K562 (cell line): ENCODE measurements around the gene CELA1. TPM values are rescaled to one million over a fixed set of nuclear protein-coding genes. Genes with fewer than 3 reads are reported as not detected.

Experiments used
- ATAC-seq: fragments of 200-7000 bp; cut with Tn5 transposase; 3 replicates; pipeline ENCODE4 v1.9.1; 2020; ENCODE audit warnings: moderate library complexity
- BruUV-seq: library from RNA; stranded (reverse); fragments of 400-500 nt; replicated peaks from 2 replicates; lab custom pipeline; 2021; lab: Mats Ljungman, UMichigan
- CTCF ChIA-PET: fragments of 300-600 bp; formaldehyde crosslinking; extraction: SDS; loops from one replicate; lab custom pipeline; 2021; ENCODE audit warnings: low intra/inter-chr PET ratio; lab: Yijun Ruan, JAX
- POLR2A ChIA-PET: fragments of 300-600, 350-650 bp; sonication (Branson Sonifier 250); formaldehyde crosslinking; extraction: SDS; loops from one replicate; lab custom pipeline; 2021; ENCODE audit warnings: antibody characterized with exemption, inconsistent platforms; lab: Yijun Ruan, JAX
- DNase-seq, 4 experiments: peaks; one replicate each; pipeline versions ENCODE4 v3.0.0 to v3.0.0-alpha.2; 2011 to 2018; ENCODE audit warnings: low spot score in 3 of 4, mixed read lengths in 3 of 4; ENCODE audit errors: extremely low read depth in 1 of 4
- FAIRE-seq: peaks from 2 replicates; lab custom pipeline; 2011; peaks lifted over from hg19 to GRCh38; lab: Jason Lieb, UNC
- H2AFZ ChIP-seq: 2 replicates; pipeline ENCODE4 v1.6.0; 2011; ENCODE audit warnings: low read depth, low read length, control low read depth, inconsistent platforms
- H3K27ac ChIP-seq: fragments of 200-600 bp; 3 replicates; pipeline ENCODE4 v1.8.0; 2011; ENCODE audit warnings: low read depth, mild to moderate bottlenecking, control low read depth, inconsistent platforms, low read length, moderate library complexity, mixed read lengths; ENCODE audit errors: extremely low read depth
- H3K27me3 ChIP-seq, 2 experiments: fragments of 300-600 bp in 1 of 2; 2 replicates in 1 of 2; 3 replicates in 1 of 2; pipeline versions ENCODE4 v1.6.0 to v1.8.0; 2011; ENCODE audit warnings: inconsistent platforms in 2 of 2, low read length in 2 of 2, mild to moderate bottlenecking in 1 of 2, mixed read lengths in 1 of 2, moderate library complexity in 1 of 2; ENCODE audit not compliant: control insufficient read depth in 2 of 2, insufficient read depth in 2 of 2
- H3K36me3 ChIP-seq: fragments of 300-600 bp; 3 replicates; pipeline ENCODE4 v1.8.0; 2011; ENCODE audit warnings: mild to moderate bottlenecking, low read length, inconsistent platforms; ENCODE audit not compliant: control insufficient read depth, insufficient read depth
- H3K4me1 ChIP-seq, 2 experiments: fragments of 200-600 bp in 1 of 2; replicated peaks in 1 of 2; 2 replicates in 1 of 2; 3 replicates in 1 of 2; pipeline versions ENCODE4 v1.5.1 to v1.8.0; 2011; ENCODE audit warnings: inconsistent platforms in 2 of 2, low read length in 2 of 2, mild to moderate bottlenecking in 1 of 2, mixed read lengths in 1 of 2, moderate library complexity in 1 of 2; ENCODE audit not compliant: control insufficient read depth in 2 of 2, insufficient read depth in 2 of 2
- H3K4me2 ChIP-seq: 2 replicates; pipeline ENCODE4 v1.6.1; 2011; ENCODE audit warnings: low read length, control low read depth, inconsistent platforms, mixed read lengths; ENCODE audit not compliant: insufficient read depth
- H3K4me3 ChIP-seq: fragments of 200-600 bp; sonication (generic), shearing (Covaris generic); 2 replicates; pipeline ENCODE4 v1.5.1; 2016; ENCODE audit warnings: control low read depth, inconsistent platforms
- H3K79me2 ChIP-seq: fragments of 200-600 bp; 3 replicates; pipeline ENCODE4 v1.8.0; 2011; ENCODE audit warnings: low read length, inconsistent platforms; ENCODE audit not compliant: control insufficient read depth, insufficient read depth
- H3K9ac ChIP-seq, 2 experiments: 2 replicates each; pipeline versions ENCODE4 v1.6.0 to v1.6.1; 2011; ENCODE audit warnings: low read depth in 2 of 2, low read length in 2 of 2, control low read depth in 1 of 2, inconsistent platforms in 1 of 2, mild to moderate bottlenecking in 1 of 2, mixed read lengths in 1 of 2; ENCODE audit not compliant: insufficient read depth in 1 of 2
- H3K9me1 ChIP-seq: one replicate; pipeline ENCODE4 v1.6.0; 2011; ENCODE audit warnings: inconsistent platforms, mild to moderate bottlenecking, low read length, moderate library complexity; ENCODE audit not compliant: control insufficient read depth, insufficient read depth
- H3K9me3 ChIP-seq: replicated peaks from 2 replicates; pipeline ENCODE4 v1.5.1; 2011; ENCODE audit warnings: low read depth, low read length, inconsistent platforms; ENCODE audit not compliant: control insufficient read depth, insufficient read depth
- H4K20me1 ChIP-seq: replicated peaks from 2 replicates; pipeline ENCODE4 v1.6.1; 2011; ENCODE audit warnings: low read length, inconsistent platforms, mixed read lengths; ENCODE audit not compliant: control insufficient read depth, insufficient read depth
- CGGBP1 ChIP-seq: fragments of 250-450 bp; sonication (Bioruptor Pico); IDR thresholded peaks from 2 replicates; pipeline ENCODE4 v1.9.0; 2021; ENCODE audit warnings: mild to moderate bottlenecking
- CHCHD3 ChIP-seq: fragments of 250-450 bp; sonication (Bioruptor Pico); IDR thresholded peaks from 2 replicates; pipeline ENCODE4 v2.1.2; 2022; ENCODE audit warnings: mild to moderate bottlenecking
- HDAC8 ChIP-seq: fragments of 450-650 bp; IDR thresholded peaks from 2 replicates; pipeline ENCODE4 v1.6.1; 2016; ENCODE audit warnings: mild to moderate bottlenecking, missing genetic modification characterization, moderate library complexity, missing compliant biosample characterization
- RB1 ChIP-seq: fragments of 450-650 bp; IDR thresholded peaks from 2 replicates; pipeline ENCODE4 v1.6.1; 2017; ENCODE audit warnings: low read depth, mild to moderate bottlenecking
- TARDBP ChIP-seq: fragments of 450-650 bp; IDR thresholded peaks from 2 replicates; pipeline ENCODE4 v1.6.1; 2016
- ZNF699 ChIP-seq: fragments of 250-450 bp; sonication (Bioruptor Pico); IDR thresholded peaks from 2 replicates; pipeline ENCODE4 v1.8.0; 2021; ENCODE audit warnings: mild to moderate bottlenecking, moderate library complexity; ENCODE audit not compliant: insufficient replicate concordance
- WGBS: fragments of 100-300 bp; shearing (Covaris generic); methylation state at CpG from one replicate; pipeline ENCODE4 v1.1.6; 2016; ENCODE audit warnings: low coverage, mixed read lengths; ENCODE audit not compliant: insufficient coverage; ENCODE audit errors: missing lambda C conversion rate; 5-methylcytosine and 5-hydroxymethylcytosine counted together
- in situ Hi-C: fragments of 300-500 bp; cut with MboI; formaldehyde crosslinking; loops from 4 replicates; pipeline ENCODE4 v1.15.0; 2018; ENCODE audit warnings: inconsistent platforms, mixed read lengths
- intact Hi-C: fragments of 100-400 bp; cut with micrococcal nuclease; formaldehyde crosslinking; loops from 2 replicates; pipeline ENCODE4 v1.14.2; 2022
- polyA plus RNA-seq, 8 experiments: library from polyadenylated mRNA; depleted of rRNA in 4 of 8; stranded (reverse) in 5 of 8; unstranded in 3 of 8; fragments of >200 nt; fragmentation: Nextera tagmentation in 2 of 8; fragmentation: Illumina TruSeq in 1 of 8; extraction: Ambion mirVana in 2 of 8; extraction: Trizol in 1 of 8; gene quantifications; 2 replicates each; pipeline versions ENCODE4 v1.2.1 to v1.2.3, GENCODE V29; 2011 to 2014; ENCODE audit warnings: inconsistent platforms in 1 of 8, missing spikeins in 1 of 8
- total RNA-seq, 7 experiments: library from RNA; depleted of rRNA in 6 of 7; stranded (reverse); fragments of >200 nt in 6 of 7; fragmentation: Illumina TruSeq in 2 of 7; extraction: Trizol in 2 of 7; gene quantifications; 2 replicates each; pipeline versions ENCODE4 v1.2.1 to v1.2.3, GENCODE V29; 2011 to 2021; ENCODE audit warnings: low replicate concordance in 1 of 7

Gene CELA1
- total and polyA plus RNA-seq, 9 of the 15 experiments (the other 6 are each of a cell fraction or from before 2014, with no cell fraction given) = 0.06 to 0.27 (median 0.22) TPM; not detected in 6

- Histone ChIP-seq H3K27ac (no peak overlapping the region), H4K20me1 (no peaks in the 10 kb centered on the region; the same call in 1 of the 2 replicates), H2AFZ (no peak overlapping the region), H3K79me2 (no peaks in the 10 kb centered on the region), H3K4me3 (no peak overlapping the region), H3K4me1 (peaks cover 2 to 3% of the 10 kb centered on the region in 2 experiments; a peak in 2 of 5 replicates), H3K9me1 (no peaks in the 10 kb centered on the region), H3K9ac (no peak overlapping the region), H3K36me3 (no peaks in the 10 kb centered on the region), H3K27me3 (no peaks in the 10 kb centered on the region)
- POLR2A ChIA-PET = no interaction called here
- no peak for FAIRE-seq
- no TSS peak for BruUV-seq
- DNase-seq = no peak
- intact Hi-C loops = no loop called here
- 67% methylated on average over 1 of the region's 2 CpGs for WGBS
- no peak for TF ChIP-seq TARDBP
- no peak for TF ChIP-seq CGGBP1
- no peak for TF ChIP-seq ZNF699 (CRISPR knock-in tag)
- no peak for TF ChIP-seq HDAC8
- no peak for TF ChIP-seq CHCHD3
- no peak for TF ChIP-seq RB1
- TF ChIP-seq, all 486 proteins: peak for 0
- CTCF ChIA-PET = interaction anchor here (0.5 kb wide), 1 partner anchor 8 kb away, joined by 6 read pairs; no protein-coding TSS in a partner anchor
- no peak for ATAC-seq
- no peak overlapping the region for H3K4me2 ChIP-seq
- in situ Hi-C loops = no loop called here
- H3K9me3 ChIP-seq = no peaks in the 10 kb centered on the region
Observed at GRCh38 chr12:51378749-51379148, 32.3 kb upstream of the CELA1 start.
